Heart left ventricle (tissue), 13 donors: Measurements from ENCODE around the gene NDUFAF3.

Source experiments
- POLR2A ChIP-seq, 2 donors: fragments of 450-650 bp; IDR thresholded peaks; one replicate each; pipeline ENCODE4 v1.6.1; 2017; ENCODE audit warnings: antibody characterized with exemption in 2 of 2, mild to moderate bottlenecking in 2 of 2, moderate library complexity in 2 of 2
- TF ChIP-seq, protein P1 (sequence below), 12 donors: fragments of 200-600 bp; sonication (generic) in 4 of 12; IDR thresholded peaks; one replicate each; pipeline versions ENCODE4 v1.5.0 to v1.8.0; 2018 to 2022; ENCODE audit warnings: antibody characterized with exemption in 12 of 12, mild to moderate bottlenecking in 5 of 12
- donor health status: ischemic (EF 13 %, LVEDD 7.1; RV severe dilation, severe dysfunction).
- donor health status: DM: no; HTN: yes; CAD: no.
- donor health status: DM: no; HTN: no; CAD: no.
- donor health status: ischemic (EF 25% LVEDD 6.9; RV normal size, moderate dysfunction).
- donor health status: ischemic (EF 25% LVEDD 5.7; RV mildly dilated, moderate dysfunction).
- donor health status: ischemic (EF 35%, LVEDD 5.7; RV mildly dilated, moderate dysfunction).
- donor health status: nonischemic (EF 11% LVEDD 7.7; RV severe dilation, severe dysfunction).
- donor health status: DM: yes; HTN: yes; CAD: no.
- donor health status: PGD.
- donor health status: ischemic (EF 29% LVEDD 5.4; RV normal size, mild dysfunction).
- donor health status: nonischemic (EF 23%, LVEDD 6.1; RV moderate dilation, normal function).

DNA sequence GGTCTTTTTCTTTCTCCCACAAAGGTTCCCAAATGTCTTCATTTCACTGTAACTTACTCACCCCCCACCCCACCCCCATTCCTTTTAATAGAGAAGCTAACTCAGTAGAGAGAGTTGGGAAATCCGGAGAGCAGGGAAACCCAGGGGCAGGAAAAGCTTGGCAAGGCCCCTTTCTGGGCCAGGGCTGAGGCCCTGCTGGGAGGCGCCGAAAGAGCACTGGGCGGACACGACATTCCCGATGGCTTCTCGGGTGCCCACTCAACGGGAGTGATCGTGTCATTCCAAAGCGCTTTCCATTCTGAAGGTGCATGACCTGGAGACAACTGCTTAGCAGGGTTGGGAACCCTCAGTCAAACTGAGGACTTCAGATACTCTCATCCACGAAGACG, 2.0 kb upstream of the NDUFAF3 start:
- TF ChIP-seq, protein P1, sequence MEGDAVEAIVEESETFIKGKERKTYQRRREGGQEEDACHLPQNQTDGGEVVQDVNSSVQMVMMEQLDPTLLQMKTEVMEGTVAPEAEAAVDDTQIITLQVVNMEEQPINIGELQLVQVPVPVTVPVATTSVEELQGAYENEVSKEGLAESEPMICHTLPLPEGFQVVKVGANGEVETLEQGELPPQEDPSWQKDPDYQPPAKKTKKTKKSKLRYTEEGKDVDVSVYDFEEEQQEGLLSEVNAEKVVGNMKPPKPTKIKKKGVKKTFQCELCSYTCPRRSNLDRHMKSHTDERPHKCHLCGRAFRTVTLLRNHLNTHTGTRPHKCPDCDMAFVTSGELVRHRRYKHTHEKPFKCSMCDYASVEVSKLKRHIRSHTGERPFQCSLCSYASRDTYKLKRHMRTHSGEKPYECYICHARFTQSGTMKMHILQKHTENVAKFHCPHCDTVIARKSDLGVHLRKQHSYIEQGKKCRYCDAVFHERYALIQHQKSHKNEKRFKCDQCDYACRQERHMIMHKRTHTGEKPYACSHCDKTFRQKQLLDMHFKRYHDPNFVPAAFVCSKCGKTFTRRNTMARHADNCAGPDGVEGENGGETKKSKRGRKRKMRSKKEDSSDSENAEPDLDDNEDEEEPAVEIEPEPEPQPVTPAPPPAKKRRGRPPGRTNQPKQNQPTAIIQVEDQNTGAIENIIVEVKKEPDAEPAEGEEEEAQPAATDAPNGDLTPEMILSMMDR (IDR thresholded peaks at IDR 0.05), result no peak
- TF ChIP-seq POLR2A (IDR thresholded peaks at IDR 0.05), result no peak
